Right cardiac atrium (tissue), 5 donors: ENCODE results near the gene EFCAB8. TPM values are rescaled to one million over a fixed set of nuclear protein-coding genes. Genes with fewer than 3 reads are reported as not detected.

Experiments
- ATAC-seq, 2 donors: fragments of 200-7000 bp; cut with Tn5 transposase; one replicate each; pipeline versions ENCODE4 v1.8.0 to v1.9.1; 2020; ENCODE audit warnings: moderate library complexity in 2 of 2, mild to moderate bottlenecking in 1 of 2
- DNase-seq, 3 donors: peaks; one replicate each; pipeline ENCODE4 v3.0.0-alpha.2; 2020
- H3K27ac ChIP-seq: one replicate; pipeline ENCODE4 v1.5.1; 2013; ENCODE audit warnings: mild to moderate bottlenecking, low read length, control low read depth, moderate library complexity
- H3K27me3 ChIP-seq: one replicate; pipeline ENCODE4 v1.6.1; 2013; ENCODE audit not compliant: control insufficient read depth, insufficient read depth
- H3K4me1 ChIP-seq: one replicate; pipeline ENCODE4 v1.6.1; 2013; ENCODE audit warnings: low read length; ENCODE audit not compliant: control insufficient read depth, insufficient read depth
- H3K4me3 ChIP-seq: one replicate; pipeline ENCODE4 v1.5.1; 2013; ENCODE audit warnings: low read length, control low read depth
- H3K9me3 ChIP-seq: one replicate; pipeline ENCODE4 v1.6.1; 2013; ENCODE audit warnings: low read length; ENCODE audit not compliant: control insufficient read depth
- WGBS: extraction: QIAGEN DNeasy Blood & Tissue Kit; methylation state at CpG from one replicate; pipeline ENCODE4 v1.1.7; 2013; 5-methylcytosine and 5-hydroxymethylcytosine counted together
- intact Hi-C, 4 donors: fragments of 100-400 bp; cut with DNase I; formaldehyde crosslinking; loops; one replicate each; pipeline versions ENCODE4 v1.11.0 to v1.14.0; 2022 to 2023
- polyA plus RNA-seq: library from polyadenylated mRNA; stranded (reverse); fragments of 200-250 nt; gene quantifications from one replicate; pipeline ENCODE4 v1.2.3, GENCODE V29; 2013
- total RNA-seq, 4 donors: library from RNA; stranded (reverse); fragmentation: NEBNext Ultra II Directional; extraction: Animal tissue kit (Norgen Biotek cat#: 25700); gene quantifications; one replicate each; pipeline ENCODE4 v1.2.1, GENCODE V29; 2021
- donor health status: healthy with polysubstance abuse.
- donor health status: DM: no; HTN: yes; CAD: no.
- donor health status: DM: no; HTN: no; CAD: no.
- donor health status: DM: no; HTN: yes; CAD: no; lungs with severe emphysema.
- donor health status: DM: yes; HTN: yes; CAD: no.

The EFCAB8 gene
- total and polyA plus RNA-seq, 5 donors: 0.20 to 0.64 TPM; not detected in 3

- ATAC-seq (peak; percentile 71 to 81), DNase-seq (peak; percentile 38 to 77 (median 71))
- Histone ChIP-seq H3K9me3 (no peaks in the 10 kb centered on the region), H3K27ac (peak overlapping the region; percentile 84), H3K27me3 (no peaks in the 10 kb centered on the region), H3K4me3 (no peak overlapping the region), H3K4me1 (no peaks in the 10 kb centered on the region)
- intact Hi-C loops: no loop called here
- 35% methylated on average over 10 of the region's 10 CpGs for WGBS
Observed at GRCh38 chr20:32982617-32983458, 124.1 kb downstream of the EFCAB8 start.

GRCh38 chr20:32983459-32984112 is 124.9 kb downstream of the EFCAB8 start:
- no peak for DNase-seq
- no peaks in the 10 kb centered on the region for H3K4me1 ChIP-seq
- no peaks in the 10 kb centered on the region for H3K9me3 ChIP-seq
- intact Hi-C loops: no loop called here
- no peaks in the 10 kb centered on the region for H3K27me3 ChIP-seq
- ATAC-seq: no peak
- 83% methylated on average over 12 of the region's 12 CpGs for WGBS
- peak overlapping the region; percentile 84 for H3K27ac ChIP-seq
- H3K4me3 ChIP-seq: no peak overlapping the region

GRCh38 chr20:32984196-32984595 is 125.5 kb downstream of the EFCAB8 start:
- H3K4me1 ChIP-seq: no peaks in the 10 kb centered on the region
- whole genome bisulfite sequencing: 63% methylated on average over 7 of the region's 7 CpGs
- H3K9me3 ChIP-seq: no peaks in the 10 kb centered on the region
- DNase-seq: no peak
- H3K27ac ChIP-seq: no peak overlapping the region
- H3K27me3 ChIP-seq: no peaks in the 10 kb centered on the region
- H3K4me3 ChIP-seq: no peak overlapping the region
- no peak for ATAC-seq
- intact Hi-C loops: no loop called here

GRCh38 chr20:32984631-32985354 is 126.1 kb downstream of the EFCAB8 start:
- Histone ChIP-seq H3K4me3 (no peak overlapping the region), H3K27me3 (no peaks in the 10 kb centered on the region), H3K27ac (no peak overlapping the region), H3K9me3 (no peaks in the 10 kb centered on the region), H3K4me1 (no peaks in the 10 kb centered on the region)
- 83% methylated on average over 9 of the region's 9 CpGs for WGBS
- no peak for DNase-seq
- no peak for ATAC-seq
- intact Hi-C loops: no loop called here

GRCh38 chr20:32985596-32985995 is 126.9 kb downstream of the EFCAB8 start:
- no peaks in the 10 kb centered on the region for H3K9me3 ChIP-seq
- DNase-seq: no peak
- H3K27ac ChIP-seq: no peak overlapping the region
- no peaks in the 10 kb centered on the region for H3K27me3 ChIP-seq
- WGBS: 89% methylated on average over 6 of the region's 6 CpGs
- H3K4me1 ChIP-seq: no peaks in the 10 kb centered on the region
- H3K4me3 ChIP-seq: no peak overlapping the region
- ATAC-seq: no peak
- intact Hi-C loops: no loop called here

GRCh38 chr20:32986331-32986966 is 127.7 kb downstream of the EFCAB8 start:
- intact Hi-C loops: no loop called here
- no peak overlapping the region for H3K4me3 ChIP-seq
- H3K4me1 ChIP-seq: no peaks in the 10 kb centered on the region
- H3K27me3 ChIP-seq: no peaks in the 10 kb centered on the region
- no peak for DNase-seq
- no peak for ATAC-seq
- 77% methylated on average over 18 of the region's 18 CpGs for WGBS
- no peaks in the 10 kb centered on the region for H3K9me3 ChIP-seq
- no peak overlapping the region for H3K27ac ChIP-seq

GRCh38 chr20:32987044-32987825 is 128.5 kb downstream of the EFCAB8 start:
- H3K4me1 ChIP-seq: no peaks in the 10 kb centered on the region
- no peak for DNase-seq
- WGBS: 80% methylated on average over 11 of the region's 11 CpGs
- no peak for ATAC-seq
- H3K4me3 ChIP-seq: no peak overlapping the region
- H3K27ac ChIP-seq: no peak overlapping the region
- intact Hi-C loops: no loop called here
- no peaks in the 10 kb centered on the region for H3K9me3 ChIP-seq
- no peaks in the 10 kb centered on the region for H3K27me3 ChIP-seq

GRCh38 chr20:32988008-32988407 is 129.3 kb downstream of the EFCAB8 start:
- peak in 1 of 3 donors; percentile 35 for DNase-seq
- no peak overlapping the region for H3K27ac ChIP-seq

GRCh38 chr20:32989507-32990283 is 131.0 kb downstream of the EFCAB8 start:
- ATAC-seq: no peak
- H3K4me1 ChIP-seq: no peaks in the 10 kb centered on the region
- WGBS: 87% methylated on average over 14 of the region's 14 CpGs
- no peak overlapping the region for H3K27ac ChIP-seq
- no peaks in the 10 kb centered on the region for H3K9me3 ChIP-seq
- no peak for DNase-seq
- H3K4me3 ChIP-seq: no peak overlapping the region
- H3K27me3 ChIP-seq: no peaks in the 10 kb centered on the region
- intact Hi-C loops: no loop called here

More at GRCh38 chr20:32988008-32988407, 129.3 kb downstream of the EFCAB8 start:
- Histone ChIP-seq H3K27me3 (no peaks in the 10 kb centered on the region), H3K9me3 (no peaks in the 10 kb centered on the region), H3K4me3 (no peak overlapping the region), H3K4me1 (no peaks in the 10 kb centered on the region)
- 59% methylated on average over 16 of the region's 16 CpGs for WGBS
- ATAC-seq: peak; percentile 34 to 84
- intact Hi-C loops: no loop called here

GRCh38 chr20:32990426-32990825 is 131.7 kb downstream of the EFCAB8 start:
- DNase-seq (no peak), ATAC-seq (no peak)
- Histone ChIP-seq H3K4me3 (no peak overlapping the region), H3K9me3 (no peaks in the 10 kb centered on the region), H3K4me1 (no peaks in the 10 kb centered on the region), H3K27ac (no peak overlapping the region), H3K27me3 (no peaks in the 10 kb centered on the region)
- 75% methylated on average over 3 of the region's 3 CpGs for WGBS
- intact Hi-C loops: no loop called here
